SK-N-MC (cell line): ENCODE measurements around the gene LTBP4.
A peak's percentile ranks its signal among the peaks of the same experiment; 100 is the strongest.

Experiments
- DNase-seq: peaks from one replicate; pipeline ENCODE4 v3.0.0-alpha.2; 2011; ENCODE audit warnings: low read depth, low spot score
- H3K27ac ChIP-seq: fragments of 200-600 bp; sonication (generic); 2 replicates; pipeline ENCODE4 v1.5.1; 2016; ENCODE audit warnings: mixed run types
- H3K36me3 ChIP-seq: fragments of 200-600 bp; sonication (generic); 2 replicates; pipeline ENCODE4 v1.6.1; 2017; ENCODE audit warnings: antibody characterized with exemption, low read length, mixed read lengths; ENCODE audit not compliant: insufficient read depth
- H3K4me3 ChIP-seq: fragments of 200-600 bp; sonication (generic); 2 replicates; pipeline ENCODE4 v1.5.1; 2016
- H3K9ac ChIP-seq: fragments of 200-600 bp; sonication (generic); 2 replicates; pipeline ENCODE4 v1.8.0; 2017; ENCODE audit warnings: mixed run types, mixed read lengths; ENCODE audit not compliant: insufficient read length
- H3K9me3 ChIP-seq: fragments of 200-600 bp; sonication (generic); 2 replicates; pipeline ENCODE4 v1.6.1; 2017; ENCODE audit warnings: low read depth, mild to moderate bottlenecking, antibody characterized with exemption, low read length, moderate library complexity, mixed read lengths
- EZH2 ChIP-seq: fragments of 200-600 bp; sonication (generic); IDR thresholded peaks from one replicate; pipeline ENCODE4 v1.6.1; 2017; ENCODE audit warnings: antibody characterized with exemption
- FOXP2 ChIP-seq: optimal IDR thresholded peaks from 2 replicates; pipeline ENCODE3; 2011; ENCODE audit warnings: mild to moderate bottlenecking, moderate library complexity; ENCODE audit not compliant: insufficient read depth; ENCODE audit errors: extremely low read length, control extremely low read depth
- POLR2AphosphoS5 ChIP-seq: IDR thresholded peaks from 2 replicates; pipeline ENCODE4 v1.6.1; 2012; ENCODE audit warnings: mild to moderate bottlenecking, low read depth, low read length, borderline replicate concordance

LTBP4 gene

GRCh38 chr19:40592170-40592569 lies 9.0 kb upstream of the LTBP4 start:
- no peak for DNase-seq
- no peak for TF ChIP-seq POLR2AphosphoS5
- no peak for TF ChIP-seq EZH2

GRCh38 chr19:40594255-40594654 lies 6.9 kb upstream of the LTBP4 start:
- no peak for DNase-seq
- H3K27ac ChIP-seq: no peak overlapping the region
- H3K9ac ChIP-seq: no peak overlapping the region
- H3K4me3 ChIP-seq: no peak overlapping the region
- no peaks in the 10 kb centered on the region for H3K36me3 ChIP-seq
- TF ChIP-seq EZH2: no peak
- no peaks in the 10 kb centered on the region for H3K9me3 ChIP-seq

More at GRCh38 chr19:40592170-40592569, 9.0 kb upstream of the LTBP4 start:
- H3K9ac ChIP-seq: no peak overlapping the region
- no peak overlapping the region for H3K27ac ChIP-seq
- H3K4me3 ChIP-seq: no peak overlapping the region
- H3K36me3 ChIP-seq: no peaks in the 10 kb centered on the region
- no peaks in the 10 kb centered on the region for H3K9me3 ChIP-seq

GRCh38 chr19:40594657-40595091 lies 6.5 kb upstream of the LTBP4 start:
- DNase-seq: no peak
- Histone ChIP-seq H3K9ac (no peak overlapping the region), H3K36me3 (no peaks in the 10 kb centered on the region), H3K27ac (no peak overlapping the region), H3K9me3 (no peaks in the 10 kb centered on the region), H3K4me3 (no peak overlapping the region)
- TF ChIP-seq EZH2: no peak
- TF ChIP-seq POLR2AphosphoS5: no peak
- TF ChIP-seq FOXP2: no peak

GRCh38 chr19:40596608-40597328 lies 4.4 kb upstream of the LTBP4 start:
- H3K9ac ChIP-seq: no peak overlapping the region
- H3K36me3 ChIP-seq: no peaks in the 10 kb centered on the region
- H3K27ac ChIP-seq: no peak overlapping the region
- H3K9me3 ChIP-seq: no peaks in the 10 kb centered on the region
- TF ChIP-seq POLR2AphosphoS5: no peak
- TF ChIP-seq FOXP2: no peak
- no peak for TF ChIP-seq EZH2
- no peak overlapping the region for H3K4me3 ChIP-seq
- DNase-seq: no peak

- DNase-seq: no peak
- TF ChIP-seq POLR2AphosphoS5 (no peak), FOXP2 (no peak), EZH2 (no peak)
- peak overlapping the region; percentile 98; the same call in 1 of the 2 replicates for H3K4me3 ChIP-seq
- H3K27ac ChIP-seq: no peak overlapping the region
- H3K9me3 ChIP-seq: no peaks in the 10 kb centered on the region
- H3K9ac ChIP-seq: no peak overlapping the region
- H3K36me3 ChIP-seq: no peaks in the 10 kb centered on the region
Observed at GRCh38 chr19:40597329-40597838, 3.8 kb upstream of the LTBP4 start.

GRCh38 chr19:40598121-40598917 lies 2.9 kb upstream of the LTBP4 start:
- TF ChIP-seq EZH2 (no peak), POLR2AphosphoS5 (peak; percentile 89), FOXP2 (no peak)
- no peak for DNase-seq
- Histone ChIP-seq H3K27ac (peak overlapping the region; percentile 81), H3K9me3 (no peaks in the 10 kb centered on the region), H3K9ac (peak overlapping the region; percentile 67), H3K36me3 (no peaks in the 10 kb centered on the region), H3K4me3 (peak overlapping the region; percentile 98)

- H3K4me3 ChIP-seq: peak overlapping the region; percentile 98
- no peak for TF ChIP-seq POLR2AphosphoS5
- TF ChIP-seq EZH2: no peak
- TF ChIP-seq FOXP2: no peak
- H3K9me3 ChIP-seq: no peaks in the 10 kb centered on the region
- H3K36me3 ChIP-seq: no peaks in the 10 kb centered on the region
- no peak overlapping the region for H3K27ac ChIP-seq
- DNase-seq: no peak
- no peak overlapping the region for H3K9ac ChIP-seq
Observed at GRCh38 chr19:40598918-40599307, 2.3 kb upstream of the LTBP4 start.

GRCh38 chr19:40599331-40599901 lies 1.8 kb upstream of the LTBP4 start:
- no peak for DNase-seq
- H3K4me3 ChIP-seq: peak overlapping the region; percentile 98
- no peaks in the 10 kb centered on the region for H3K9me3 ChIP-seq
- H3K9ac ChIP-seq: peak overlapping the region; percentile 64
- H3K36me3 ChIP-seq: no peaks in the 10 kb centered on the region
- TF ChIP-seq POLR2AphosphoS5: no peak
- TF ChIP-seq FOXP2: no peak
- no peak for TF ChIP-seq EZH2
- peak overlapping the region; percentile 69 for H3K27ac ChIP-seq
